ENCODE data around the gene TYRP1.

Gene TYRP1

GRCh38 chr9:12726795-12727194 is 33.6 kb downstream of the TYRP1 start:
- H3K27ac Mint-ChIP-seq, result no peak overlapping the region
- no peaks in the 10 kb centered on the region for H3K4me1 Mint-ChIP-seq (ENCODE audit: low read depth)
- H3K9me3 Mint-ChIP-seq, result peaks cover 15% of the 10 kb centered on the region
- no peak overlapping the region for H3K4me3 Mint-ChIP-seq
- H3K27me3 Mint-ChIP-seq (ENCODE audit: low read depth), result no peaks in the 10 kb centered on the region
- no peak for DNase-seq (ENCODE audit: low spot score)
- H3K36me3 Mint-ChIP-seq (ENCODE audit: low read depth), result no peaks in the 10 kb centered on the region

GRCh38 chr9:12730198-12730597 is 37.0 kb downstream of the TYRP1 start:
- no peak overlapping the region for H3K4me3 Mint-ChIP-seq
- DNase-seq (ENCODE audit: low spot score), result no peak
- peaks cover 19% of the 10 kb centered on the region for H3K9me3 Mint-ChIP-seq
- H3K27ac Mint-ChIP-seq, result no peak overlapping the region
- H3K27me3 Mint-ChIP-seq (ENCODE audit: low read depth), result no peaks in the 10 kb centered on the region
- H3K4me1 Mint-ChIP-seq (ENCODE audit: low read depth), result no peaks in the 10 kb centered on the region
- no peaks in the 10 kb centered on the region for H3K36me3 Mint-ChIP-seq (ENCODE audit: low read depth)

GRCh38 chr9:12730927-12731326 is 37.7 kb downstream of the TYRP1 start:
- H3K27me3 Mint-ChIP-seq (ENCODE audit: low read depth), result no peaks in the 10 kb centered on the region
- DNase-seq (ENCODE audit: low spot score), result no peak
- H3K27ac Mint-ChIP-seq, result no peak overlapping the region
- H3K4me1 Mint-ChIP-seq (ENCODE audit: low read depth), result no peaks in the 10 kb centered on the region
- H3K9me3 Mint-ChIP-seq, result peaks cover 19% of the 10 kb centered on the region
- no peak overlapping the region for H3K4me3 Mint-ChIP-seq
- no peaks in the 10 kb centered on the region for H3K36me3 Mint-ChIP-seq (ENCODE audit: low read depth)

GRCh38 chr9:12732971-12733370 is 39.8 kb downstream of the TYRP1 start:
- H3K27ac Mint-ChIP-seq, result no peak overlapping the region

GRCh38 chr9:12735665-12736064 is 42.5 kb downstream of the TYRP1 start:
- no peak overlapping the region for H3K27ac Mint-ChIP-seq
- H3K27me3 Mint-ChIP-seq (ENCODE audit: low read depth), result no peaks in the 10 kb centered on the region
- H3K9me3 Mint-ChIP-seq, result peaks cover 14% of the 10 kb centered on the region
- no peaks in the 10 kb centered on the region for H3K36me3 Mint-ChIP-seq (ENCODE audit: low read depth)
- H3K4me3 Mint-ChIP-seq, result no peak overlapping the region
- DNase-seq (ENCODE audit: low spot score), result no peak
- no peaks in the 10 kb centered on the region for H3K4me1 Mint-ChIP-seq (ENCODE audit: low read depth)

More at GRCh38 chr9:12732971-12733370, 39.8 kb downstream of the TYRP1 start:
- no peaks in the 10 kb centered on the region for H3K27me3 Mint-ChIP-seq (ENCODE audit: low read depth)
- peaks cover 15% of the 10 kb centered on the region for H3K9me3 Mint-ChIP-seq
- no peak for DNase-seq (ENCODE audit: low spot score)
- no peaks in the 10 kb centered on the region for H3K4me1 Mint-ChIP-seq (ENCODE audit: low read depth)
- H3K36me3 Mint-ChIP-seq (ENCODE audit: low read depth), result no peaks in the 10 kb centered on the region
- H3K4me3 Mint-ChIP-seq, result no peak overlapping the region

- no peaks in the 10 kb centered on the region for H3K27me3 Mint-ChIP-seq (ENCODE audit: low read depth)
- peaks cover 22% of the 10 kb centered on the region for H3K9me3 Mint-ChIP-seq
- DNase-seq (ENCODE audit: low spot score), result no peak
- H3K4me3 Mint-ChIP-seq, result no peak overlapping the region
- H3K36me3 Mint-ChIP-seq (ENCODE audit: low read depth), result no peaks in the 10 kb centered on the region
- no peak overlapping the region for H3K27ac Mint-ChIP-seq
- H3K4me1 Mint-ChIP-seq (ENCODE audit: low read depth), result no peaks in the 10 kb centered on the region
Measured at GRCh38 chr9:12737871-12738270, 44.7 kb downstream of the TYRP1 start.

- no peak overlapping the region for H3K27ac Mint-ChIP-seq
- no peaks in the 10 kb centered on the region for H3K36me3 Mint-ChIP-seq (ENCODE audit: low read depth)
- H3K27me3 Mint-ChIP-seq (ENCODE audit: low read depth), result no peaks in the 10 kb centered on the region
- DNase-seq (ENCODE audit: low spot score), result no peak
- no peak overlapping the region for H3K4me3 Mint-ChIP-seq
- peaks cover 25% of the 10 kb centered on the region for H3K9me3 Mint-ChIP-seq
- H3K4me1 Mint-ChIP-seq (ENCODE audit: low read depth), result no peaks in the 10 kb centered on the region
Measured at GRCh38 chr9:12739014-12739652, 45.9 kb downstream of the TYRP1 start.

- Mint-ChIP-seq H3K27ac (no peak overlapping the region), H3K36me3 (ENCODE audit: low read depth) (no peaks in the 10 kb centered on the region), H3K9me3 (peaks cover 35% of the 10 kb centered on the region), H3K27me3 (ENCODE audit: low read depth) (no peaks in the 10 kb centered on the region), H3K4me3 (no peak overlapping the region), H3K4me1 (ENCODE audit: low read depth) (no peaks in the 10 kb centered on the region)
- no peak for DNase-seq (ENCODE audit: low spot score)
Measured at GRCh38 chr9:12740845-12741244, 47.7 kb downstream of the TYRP1 start.

- Mint-ChIP-seq H3K4me1 (ENCODE audit: low read depth) (no peaks in the 10 kb centered on the region), H3K4me3 (no peak overlapping the region), H3K36me3 (ENCODE audit: low read depth) (no peaks in the 10 kb centered on the region), H3K9me3 (peaks cover 39% of the 10 kb centered on the region), H3K27me3 (ENCODE audit: low read depth) (no peaks in the 10 kb centered on the region), H3K27ac (no peak overlapping the region)
- no peak for DNase-seq (ENCODE audit: low spot score)
Measured at GRCh38 chr9:12748016-12748415, 54.8 kb downstream of the TYRP1 start.

GRCh38 chr9:12748954-12749353 is 55.8 kb downstream of the TYRP1 start:
- Mint-ChIP-seq H3K27ac (no peak overlapping the region), H3K9me3 (peaks cover 34% of the 10 kb centered on the region), H3K36me3 (ENCODE audit: low read depth) (no peaks in the 10 kb centered on the region)

GRCh38 chr9:12753931-12754330 is 60.7 kb downstream of the TYRP1 start:
- H3K27ac Mint-ChIP-seq, result no peak overlapping the region
- H3K4me3 Mint-ChIP-seq, result no peak overlapping the region

More at GRCh38 chr9:12748954-12749353, 55.8 kb downstream of the TYRP1 start:
- no peak for DNase-seq (ENCODE audit: low spot score)
- H3K27me3 Mint-ChIP-seq (ENCODE audit: low read depth), result no peaks in the 10 kb centered on the region
- H3K4me3 Mint-ChIP-seq, result no peak overlapping the region
- H3K4me1 Mint-ChIP-seq (ENCODE audit: low read depth), result no peaks in the 10 kb centered on the region

GRCh38 chr9:12759761-12760160 is 66.6 kb downstream of the TYRP1 start:
- peaks cover 8% of the 10 kb centered on the region for H3K9me3 Mint-ChIP-seq
- H3K4me1 Mint-ChIP-seq (ENCODE audit: low read depth), result no peaks in the 10 kb centered on the region
- H3K4me3 Mint-ChIP-seq, result no peak overlapping the region
- no peaks in the 10 kb centered on the region for H3K27me3 Mint-ChIP-seq (ENCODE audit: low read depth)
- DNase-seq (ENCODE audit: low spot score), result no peak
- no peaks in the 10 kb centered on the region for H3K36me3 Mint-ChIP-seq (ENCODE audit: low read depth)
- no peak overlapping the region for H3K27ac Mint-ChIP-seq

More at GRCh38 chr9:12753931-12754330, 60.7 kb downstream of the TYRP1 start:
- H3K36me3 Mint-ChIP-seq (ENCODE audit: low read depth), result no peaks in the 10 kb centered on the region
- H3K9me3 Mint-ChIP-seq, result no peaks in the 10 kb centered on the region
- no peaks in the 10 kb centered on the region for H3K4me1 Mint-ChIP-seq (ENCODE audit: low read depth)
- no peaks in the 10 kb centered on the region for H3K27me3 Mint-ChIP-seq (ENCODE audit: low read depth)
- DNase-seq (ENCODE audit: low spot score), result no peak
